HG03103 (cell line): Measurements from ENCODE around the gene CALCR.
A peak's percentile ranks its signal among the peaks of the same experiment; 100 is the strongest.

ENCODE experiments used
- ATAC-seq: cut with Tn5 transposase; IDR thresholded peaks from one replicate; pipeline ENCODE4 v1.9.1; 2021; ENCODE audit warnings: low read depth; ENCODE audit not compliant: unreplicated experiment

The CALCR gene

GRCh38 chr7:93461350-93461749 is 113.2 kb downstream of the CALCR start:
- ATAC-seq: no peak

GRCh38 chr7:93453262-93453661 is 121.3 kb downstream of the CALCR start:
- no peak for ATAC-seq

- no peak for ATAC-seq
Measured at GRCh38 chr7:93448176-93448575, 126.3 kb downstream of the CALCR start.

GRCh38 chr7:93447509-93447908 is 127.0 kb downstream of the CALCR start:
- ATAC-seq: no peak

- peak; percentile 74 for ATAC-seq
Measured at GRCh38 chr7:93442478-93443224, 131.9 kb downstream of the CALCR start.

GRCh38 chr7:93435791-93436190 is 138.7 kb downstream of the CALCR start:
- ATAC-seq: no peak

- ATAC-seq: no peak
Measured at GRCh38 chr7:93432130-93432529, 142.4 kb downstream of the CALCR start.

GRCh38 chr7:93430917-93431588 is 143.5 kb downstream of the CALCR start:
- ATAC-seq: no peak

GRCh38 chr7:93429563-93429962 is 145.0 kb downstream of the CALCR start:
- ATAC-seq: no peak

- no peak for ATAC-seq
Measured at GRCh38 chr7:93427107-93427506, 147.4 kb downstream of the CALCR start.

- no peak for ATAC-seq
Measured at GRCh38 chr7:93426155-93426696, 148.3 kb downstream of the CALCR start.

GRCh38 chr7:93414574-93414973 is 159.9 kb downstream of the CALCR start:
- no peak for ATAC-seq

GRCh38 chr7:93409324-93409723 is 165.2 kb downstream of the CALCR start:
- no peak for ATAC-seq

- ATAC-seq: no peak
Measured at GRCh38 chr7:93407239-93407638, 167.3 kb downstream of the CALCR start.

GRCh38 chr7:93402944-93403343 is 171.6 kb downstream of the CALCR start:
- no peak for ATAC-seq

GRCh38 chr7:93399642-93400041 is 174.9 kb downstream of the CALCR start:
- ATAC-seq: no peak

GRCh38 chr7:93392984-93393383 is 181.5 kb downstream of the CALCR start:
- ATAC-seq: no peak

GRCh38 chr7:93390660-93391059 is 183.9 kb downstream of the CALCR start:
- ATAC-seq: no peak

- no peak for ATAC-seq
Measured at GRCh38 chr7:93382362-93382761, 192.2 kb downstream of the CALCR start.

GRCh38 chr7:93378131-93378760 is 196.3 kb downstream of the CALCR start:
- peak; percentile 41 for ATAC-seq

- ATAC-seq: no peak
Measured at GRCh38 chr7:93375603-93376002, 198.9 kb downstream of the CALCR start.
